K562 (cell line): ENCODE data around the gene SUPT5H. TPM values are rescaled to one million over a fixed set of nuclear protein-coding genes. Genes with fewer than 3 reads are reported as not detected.

ENCODE experiments used
- BRD9 ChIP-seq: fragments of 450-650 bp; IDR thresholded peaks from 2 replicates; pipeline ENCODE4 v1.6.1; 2018; ENCODE audit warnings: low read depth; ENCODE audit not compliant: partially characterized antibody
- BRF2 ChIP-seq: IDR thresholded peaks from 3 replicates; pipeline ENCODE4 v1.6.1; 2011; ENCODE audit warnings: borderline replicate concordance, mild to moderate bottlenecking; ENCODE audit not compliant: insufficient read length, insufficient read depth
- COPS2 ChIP-seq: fragments of 450-650 bp; conservative IDR thresholded peaks from 2 replicates; pipeline ENCODE4 v1.6.1; 2016; ENCODE audit warnings: mild to moderate bottlenecking, moderate library complexity
- HOXB6 ChIP-seq: fragments of 250-450 bp; sonication (Bioruptor Pico); IDR thresholded peaks from 2 replicates; pipeline ENCODE4 v1.5.1; 2022; ENCODE audit warnings: mild to moderate bottlenecking, borderline replicate concordance
- MTF1 ChIP-seq: fragments of 250-450 bp; sonication (Bioruptor Pico); IDR thresholded peaks from 2 replicates; pipeline ENCODE4 v1.9.0; 2021; ENCODE audit warnings: moderate library complexity, mild to moderate bottlenecking, inconsistent platforms, borderline replicate concordance
- PHF20 ChIP-seq: fragments of 450-650 bp; IDR thresholded peaks from 2 replicates; pipeline ENCODE4 v1.6.1; 2018; ENCODE audit not compliant: partially characterized antibody
- PHF21A ChIP-seq: fragments of 450-650 bp; IDR thresholded peaks from 2 replicates; pipeline ENCODE4 v1.6.1; 2017; ENCODE audit warnings: low read depth, borderline replicate concordance
- PTBP1 ChIP-seq: fragments of 200-400 bp; formaldehyde crosslinking; IDR thresholded peaks from 2 replicates; pipeline ENCODE4 v1.6.1; 2017; ENCODE audit warnings: low read depth, low read length
- RBBP5 ChIP-seq: fragments of 200-600 bp; sonication (generic); IDR thresholded peaks from 2 replicates; pipeline ENCODE4 v1.6.1; 2012; ENCODE audit warnings: borderline replicate concordance, mild to moderate bottlenecking, low read length, control low read depth, inconsistent platforms; ENCODE audit not compliant: insufficient read depth, poor library complexity, severe bottlenecking
- RCOR1 ChIP-seq, 2 experiments: IDR thresholded peaks; 2 replicates each; pipeline ENCODE4 v1.6.1; 2012; ENCODE audit warnings: low read depth in 2 of 2, low read length in 2 of 2, borderline replicate concordance in 1 of 2, improper control_type of control experiment in 1 of 2
- SNIP1 ChIP-seq: fragments of 450-650 bp; IDR thresholded peaks from 2 replicates; pipeline ENCODE4 v1.7.1; 2017; ENCODE audit warnings: low read depth, mild to moderate bottlenecking
- TSC22D4 ChIP-seq: fragments of 450-650 bp; IDR thresholded peaks from 2 replicates; pipeline ENCODE4 v1.6.1; 2016; ENCODE audit warnings: missing genetic modification characterization, missing biosample characterization, control low read depth
- ZNF212 ChIP-seq: fragments of 450-650 bp; formaldehyde crosslinking; IDR thresholded peaks from 2 replicates; pipeline ENCODE4 v1.4.0; 2020; ENCODE audit warnings: mild to moderate bottlenecking
- polyA plus RNA-seq, 8 experiments: library from polyadenylated mRNA; depleted of rRNA in 4 of 8; stranded (reverse) in 5 of 8; unstranded in 3 of 8; fragments of >200 nt; fragmentation: Nextera tagmentation in 2 of 8; fragmentation: Illumina TruSeq in 1 of 8; extraction: Ambion mirVana in 2 of 8; extraction: Trizol in 1 of 8; gene quantifications; 2 replicates each; pipeline versions ENCODE4 v1.2.1 to v1.2.3, GENCODE V29; 2011 to 2014; ENCODE audit warnings: inconsistent platforms in 1 of 8, missing spikeins in 1 of 8
- total RNA-seq, 7 experiments: library from RNA; depleted of rRNA in 6 of 7; stranded (reverse); fragments of >200 nt in 6 of 7; fragmentation: Illumina TruSeq in 2 of 7; extraction: Trizol in 2 of 7; gene quantifications; 2 replicates each; pipeline versions ENCODE4 v1.2.1 to v1.2.3, GENCODE V29; 2011 to 2021; ENCODE audit warnings: low replicate concordance in 1 of 7
- TF ChIP-seq, protein P1 (sequence below): fragments of 450-650 bp; IDR thresholded peaks from 2 replicates; pipeline ENCODE4 v1.7.1; 2018; ENCODE audit warnings: mild to moderate bottlenecking, low read depth; ENCODE audit not compliant: partially characterized antibody
- TF ChIP-seq, protein P2 (sequence below): fragments of 200-800 bp; sonication (Bioruptor generic); IDR thresholded peaks from 2 replicates; pipeline ENCODE4 v1.6.1; 2017; ENCODE audit warnings: missing genetic modification characterization, missing compliant biosample characterization
- TF ChIP-seq, protein P3 (sequence below): sonication (generic); formaldehyde crosslinking; IDR thresholded peaks from 2 replicates; pipeline ENCODE4 v1.8.1; 2023; ENCODE audit warnings: mild to moderate bottlenecking, missing genetic modification reagents
- TF ChIP-seq, protein P4 (sequence below), 2 experiments: IDR thresholded peaks; 2 replicates each; pipeline ENCODE4 v1.6.1; 2011; ENCODE audit warnings: borderline replicate concordance in 1 of 2, control low read depth in 1 of 2, low read depth in 1 of 2, low read length in 1 of 2, mild to moderate bottlenecking in 1 of 2, mixed read lengths in 1 of 2, moderate library complexity in 1 of 2; ENCODE audit not compliant: insufficient read depth in 1 of 2, insufficient read length in 1 of 2, poor library complexity in 1 of 2, severe bottlenecking in 1 of 2; ENCODE audit errors: extremely low read depth in 1 of 2

The SUPT5H gene
- total and polyA plus RNA-seq, 9 of the 15 experiments (the other 6 are each of a cell fraction or from before 2014, with no cell fraction given), result 13.3 to 85.9 (median 35.9) TPM

- TF ChIP-seq, protein P1, sequence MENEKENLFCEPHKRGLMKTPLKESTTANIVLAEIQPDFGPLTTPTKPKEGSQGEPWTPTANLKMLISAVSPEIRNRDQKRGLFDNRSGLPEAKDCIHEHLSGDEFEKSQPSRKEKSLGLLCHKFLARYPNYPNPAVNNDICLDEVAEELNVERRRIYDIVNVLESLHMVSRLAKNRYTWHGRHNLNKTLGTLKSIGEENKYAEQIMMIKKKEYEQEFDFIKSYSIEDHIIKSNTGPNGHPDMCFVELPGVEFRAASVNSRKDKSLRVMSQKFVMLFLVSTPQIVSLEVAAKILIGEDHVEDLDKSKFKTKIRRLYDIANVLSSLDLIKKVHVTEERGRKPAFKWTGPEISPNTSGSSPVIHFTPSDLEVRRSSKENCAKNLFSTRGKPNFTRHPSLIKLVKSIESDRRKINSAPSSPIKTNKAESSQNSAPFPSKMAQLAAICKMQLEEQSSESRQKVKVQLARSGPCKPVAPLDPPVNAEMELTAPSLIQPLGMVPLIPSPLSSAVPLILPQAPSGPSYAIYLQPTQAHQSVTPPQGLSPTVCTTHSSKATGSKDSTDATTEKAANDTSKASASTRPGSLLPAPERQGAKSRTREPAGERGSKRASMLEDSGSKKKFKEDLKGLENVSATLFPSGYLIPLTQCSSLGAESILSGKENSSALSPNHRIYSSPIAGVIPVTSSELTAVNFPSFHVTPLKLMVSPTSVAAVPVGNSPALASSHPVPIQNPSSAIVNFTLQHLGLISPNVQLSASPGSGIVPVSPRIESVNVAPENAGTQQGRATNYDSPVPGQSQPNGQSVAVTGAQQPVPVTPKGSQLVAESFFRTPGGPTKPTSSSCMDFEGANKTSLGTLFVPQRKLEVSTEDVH, result no peak
- TF ChIP-seq COPS2 (no peak), MTF1 (CRISPR knock-in tag) (no peak), SNIP1 (no peak), PHF21A (no peak), TSC22D4 (tag) (no peak), RCOR1 (IDR thresholded peaks at IDR 0.05; ENCODE audit: borderline replicate concordance in 1 of 2, low read depth in 2 of 2, low read length in 2 of 2) (0 out of 4 replicates have a peak, but pooled peaks of 1 of the 2 experiments have one; percentile 2), BRF2 (no peak), PTBP1 (no peak), ZNF212 (CRISPR knock-in tag) (no peak), PHF20 (no peak), BRD9 (no peak), HOXB6 (CRISPR knock-in tag) (no peak), RBBP5 (no peak)
- TF ChIP-seq, protein P2, sequence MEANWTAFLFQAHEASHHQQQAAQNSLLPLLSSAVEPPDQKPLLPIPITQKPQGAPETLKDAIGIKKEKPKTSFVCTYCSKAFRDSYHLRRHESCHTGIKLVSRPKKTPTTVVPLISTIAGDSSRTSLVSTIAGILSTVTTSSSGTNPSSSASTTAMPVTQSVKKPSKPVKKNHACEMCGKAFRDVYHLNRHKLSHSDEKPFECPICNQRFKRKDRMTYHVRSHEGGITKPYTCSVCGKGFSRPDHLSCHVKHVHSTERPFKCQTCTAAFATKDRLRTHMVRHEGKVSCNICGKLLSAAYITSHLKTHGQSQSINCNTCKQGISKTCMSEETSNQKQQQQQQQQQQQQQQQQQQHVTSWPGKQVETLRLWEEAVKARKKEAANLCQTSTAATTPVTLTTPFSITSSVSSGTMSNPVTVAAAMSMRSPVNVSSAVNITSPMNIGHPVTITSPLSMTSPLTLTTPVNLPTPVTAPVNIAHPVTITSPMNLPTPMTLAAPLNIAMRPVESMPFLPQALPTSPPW (CRISPR knock-in tag), result peak; percentile 66; the same call in 1 of the 2 replicates
- TF ChIP-seq, protein P3, sequence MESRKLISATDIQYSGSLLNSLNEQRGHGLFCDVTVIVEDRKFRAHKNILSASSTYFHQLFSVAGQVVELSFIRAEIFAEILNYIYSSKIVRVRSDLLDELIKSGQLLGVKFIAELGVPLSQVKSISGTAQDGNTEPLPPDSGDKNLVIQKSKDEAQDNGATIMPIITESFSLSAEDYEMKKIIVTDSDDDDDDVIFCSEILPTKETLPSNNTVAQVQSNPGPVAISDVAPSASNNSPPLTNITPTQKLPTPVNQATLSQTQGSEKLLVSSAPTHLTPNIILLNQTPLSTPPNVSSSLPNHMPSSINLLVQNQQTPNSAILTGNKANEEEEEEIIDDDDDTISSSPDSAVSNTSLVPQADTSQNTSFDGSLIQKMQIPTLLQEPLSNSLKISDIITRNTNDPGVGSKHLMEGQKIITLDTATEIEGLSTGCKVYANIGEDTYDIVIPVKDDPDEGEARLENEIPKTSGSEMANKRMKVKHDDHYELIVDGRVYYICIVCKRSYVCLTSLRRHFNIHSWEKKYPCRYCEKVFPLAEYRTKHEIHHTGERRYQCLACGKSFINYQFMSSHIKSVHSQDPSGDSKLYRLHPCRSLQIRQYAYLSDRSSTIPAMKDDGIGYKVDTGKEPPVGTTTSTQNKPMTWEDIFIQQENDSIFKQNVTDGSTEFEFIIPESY (CRISPR knock-in tag), result no peak
- TF ChIP-seq, protein P4, sequence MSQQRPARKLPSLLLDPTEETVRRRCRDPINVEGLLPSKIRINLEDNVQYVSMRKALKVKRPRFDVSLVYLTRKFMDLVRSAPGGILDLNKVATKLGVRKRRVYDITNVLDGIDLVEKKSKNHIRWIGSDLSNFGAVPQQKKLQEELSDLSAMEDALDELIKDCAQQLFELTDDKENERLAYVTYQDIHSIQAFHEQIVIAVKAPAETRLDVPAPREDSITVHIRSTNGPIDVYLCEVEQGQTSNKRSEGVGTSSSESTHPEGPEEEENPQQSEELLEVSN (IDR thresholded peaks at IDR 0.05; ENCODE audit: borderline replicate concordance in 1 of 2, extremely low read depth in 1 of 2, insufficient read depth in 1 of 2, insufficient read length in 1 of 2, low read depth in 1 of 2, low read length in 1 of 2, poor library complexity in 1 of 2, severe bottlenecking in 1 of 2), result peak; percentile 70 to 76
These were observed 43.6 kb upstream of the SUPT5H start (continued) for GRCh38 chr19:39401549-39402345.
